ENCODE results near the gene NDOR1.

DNA sequence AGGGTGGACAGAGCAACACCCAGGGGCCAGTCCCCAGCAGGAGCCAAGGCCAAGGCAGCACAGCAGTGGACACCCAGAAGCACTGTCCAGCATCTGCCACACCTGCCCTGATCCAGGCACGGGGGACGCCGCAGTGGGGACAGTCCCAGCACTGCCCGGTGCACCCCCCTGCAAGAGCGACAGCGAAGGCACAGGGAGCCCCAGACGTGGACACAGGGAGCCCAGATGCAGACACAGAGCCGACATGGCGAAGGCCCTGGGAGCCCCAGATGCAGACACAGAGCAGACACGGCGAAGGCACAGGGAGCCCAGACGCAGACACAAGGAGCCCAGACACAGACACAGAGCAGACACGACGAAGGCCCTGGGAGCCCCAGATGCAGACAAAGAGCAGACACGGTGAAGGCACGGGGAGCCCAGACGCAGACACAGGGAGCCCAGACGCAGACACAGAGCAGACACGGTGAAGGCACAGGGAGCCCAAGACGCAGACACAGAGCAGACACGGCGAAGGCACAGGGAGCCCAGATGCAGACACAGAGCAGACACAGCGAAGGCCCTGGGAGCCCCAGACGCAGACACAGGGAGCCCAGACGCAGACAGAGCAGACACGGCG, 21.4 kb upstream of the NDOR1 start:
- TF ChIP-seq, protein P1, sequence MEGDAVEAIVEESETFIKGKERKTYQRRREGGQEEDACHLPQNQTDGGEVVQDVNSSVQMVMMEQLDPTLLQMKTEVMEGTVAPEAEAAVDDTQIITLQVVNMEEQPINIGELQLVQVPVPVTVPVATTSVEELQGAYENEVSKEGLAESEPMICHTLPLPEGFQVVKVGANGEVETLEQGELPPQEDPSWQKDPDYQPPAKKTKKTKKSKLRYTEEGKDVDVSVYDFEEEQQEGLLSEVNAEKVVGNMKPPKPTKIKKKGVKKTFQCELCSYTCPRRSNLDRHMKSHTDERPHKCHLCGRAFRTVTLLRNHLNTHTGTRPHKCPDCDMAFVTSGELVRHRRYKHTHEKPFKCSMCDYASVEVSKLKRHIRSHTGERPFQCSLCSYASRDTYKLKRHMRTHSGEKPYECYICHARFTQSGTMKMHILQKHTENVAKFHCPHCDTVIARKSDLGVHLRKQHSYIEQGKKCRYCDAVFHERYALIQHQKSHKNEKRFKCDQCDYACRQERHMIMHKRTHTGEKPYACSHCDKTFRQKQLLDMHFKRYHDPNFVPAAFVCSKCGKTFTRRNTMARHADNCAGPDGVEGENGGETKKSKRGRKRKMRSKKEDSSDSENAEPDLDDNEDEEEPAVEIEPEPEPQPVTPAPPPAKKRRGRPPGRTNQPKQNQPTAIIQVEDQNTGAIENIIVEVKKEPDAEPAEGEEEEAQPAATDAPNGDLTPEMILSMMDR (IDR thresholded peaks at IDR 0.05; ENCODE audit: extremely low read depth in 1 of 2, insufficient read depth in 1 of 2, low read depth in 1 of 2, low read length in 2 of 2): no peak
- TF ChIP-seq POLR2AphosphoS5 (IDR thresholded peaks at IDR 0.05; ENCODE audit: insufficient read depth, low read depth, low read length): no peak
- no peak for TF ChIP-seq EZH2 (IDR thresholded peaks at IDR 0.05; ENCODE audit: borderline replicate concordance, low read depth, low read length, severe bottlenecking)
- TF ChIP-seq, protein P2, sequence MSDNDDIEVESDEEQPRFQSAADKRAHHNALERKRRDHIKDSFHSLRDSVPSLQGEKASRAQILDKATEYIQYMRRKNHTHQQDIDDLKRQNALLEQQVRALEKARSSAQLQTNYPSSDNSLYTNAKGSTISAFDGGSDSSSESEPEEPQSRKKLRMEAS (IDR thresholded peaks at IDR 0.05; ENCODE audit: insufficient read depth, insufficient read length): no peak
- TF ChIP-seq POLR2A (IDR thresholded peaks at IDR 0.05; ENCODE audit: low read depth, low read length): no peak
- TF ChIP-seq MYC (IDR thresholded peaks at IDR 0.05; ENCODE audit: low read depth, low read length): no peak

Data from endothelial cell of umbilical vein (primary cell).